Activated gamma-delta T cell treated with Interleukin-2 at 50 U/mL for 16 hours (primary cell): Measurements from ENCODE around the gene MMP14.
"Not testable (repeated sequence)": the region's sequence is repeated elsewhere in the genome, so short reads cannot be mapped to it uniquely, and the experiment has no call there.

Source experiments
- DNase-seq: peaks from one replicate; pipeline ENCODE4 v3.0.0-alpha.2; 2020

The MMP14 gene

GRCh38 chr14:22814941-22815713 is 21.3 kb upstream of the MMP14 start, which contains the start of gene SLC7A7:
Gene SLC7A7, minus strand, starts transcription at chr14:22815435. Its CDS starts 2,037 bp downstream, at chr14:22813398.
- no peak for DNase-seq

DNA sequence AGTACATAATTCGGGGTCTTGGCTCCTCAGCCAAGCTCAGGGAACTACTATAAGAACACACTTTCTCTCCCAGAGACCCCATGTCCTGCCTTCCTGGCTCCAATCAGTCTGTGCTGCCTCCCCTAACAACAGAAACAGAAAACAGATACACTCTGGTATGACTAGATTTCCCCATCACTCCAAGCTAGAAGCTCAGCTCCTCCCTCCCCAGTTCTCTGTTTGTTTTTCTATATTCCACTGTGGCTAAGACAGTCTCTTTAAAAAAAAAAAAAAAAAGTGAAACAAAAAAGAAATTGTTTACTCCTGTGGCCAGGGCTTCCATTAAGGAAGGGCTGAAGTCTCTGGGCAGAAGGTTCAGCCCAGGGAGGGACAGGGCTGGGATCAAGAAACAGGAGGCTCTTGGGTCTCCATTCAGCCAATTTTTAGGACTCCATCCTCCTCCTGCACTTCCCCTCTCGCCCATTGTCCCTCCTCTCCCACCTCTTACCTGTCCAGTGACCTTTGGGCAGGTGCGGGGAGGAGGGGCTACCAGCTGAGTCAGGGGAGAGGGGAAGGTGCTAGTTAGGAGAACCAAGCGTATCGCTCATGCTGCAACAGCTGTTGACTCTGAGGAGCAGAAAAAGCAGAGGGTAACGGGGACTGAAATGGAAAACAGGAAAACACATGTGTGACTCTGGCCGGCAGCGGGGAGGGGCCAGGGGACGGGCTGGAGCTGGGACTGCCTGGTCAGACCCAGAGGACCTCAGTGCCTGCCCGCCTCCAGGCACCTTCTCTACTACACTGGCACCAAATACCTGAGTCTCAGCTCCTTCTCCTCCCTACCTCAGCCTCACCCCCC is 17.0 kb upstream of the MMP14 start:
- DNase-seq, result no peak

GRCh38 chr14:22820731-22821130 is 15.7 kb upstream of the MMP14 start:
- DNase-seq, result no peak

DNA sequence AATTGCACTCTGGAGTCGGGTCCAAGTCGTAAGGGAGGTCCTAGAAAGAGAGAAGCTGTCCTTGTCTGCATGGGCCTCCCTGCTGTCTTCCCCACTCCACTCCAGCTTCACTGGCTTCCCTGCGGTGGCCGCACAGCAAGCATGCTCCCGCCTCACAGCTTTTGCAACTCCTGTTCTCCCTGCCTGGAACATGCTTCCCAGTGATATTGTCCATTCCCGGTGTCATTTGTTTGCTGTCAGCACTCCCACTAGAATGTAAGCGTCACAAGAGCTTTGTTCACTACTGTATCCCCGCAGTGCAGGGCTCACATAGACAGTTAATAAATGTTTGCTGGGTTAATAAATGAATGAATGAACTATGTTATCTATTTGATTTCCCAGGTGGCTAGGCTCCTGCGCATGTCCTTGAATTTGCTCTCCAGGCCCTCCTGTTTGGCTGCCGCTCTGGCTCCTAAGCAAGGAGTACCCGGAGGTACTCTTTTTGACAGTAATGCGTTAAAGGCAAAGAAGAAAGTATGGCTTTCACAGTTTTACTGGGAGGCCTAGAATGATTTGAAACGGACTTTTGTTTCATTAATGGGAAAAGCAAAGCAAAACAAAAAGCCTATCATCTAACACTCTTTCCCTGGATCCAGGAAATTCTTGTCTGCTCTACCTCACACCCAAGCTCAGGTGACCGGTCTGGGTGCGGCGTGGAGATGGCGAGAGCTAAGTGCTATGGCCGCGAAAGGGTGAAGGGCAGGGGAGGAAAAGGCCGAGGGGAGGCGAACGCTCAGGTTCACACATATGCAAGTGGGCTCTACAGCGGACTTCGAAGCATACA is 15.0 kb upstream of the MMP14 start:
- no peak for DNase-seq

DNA sequence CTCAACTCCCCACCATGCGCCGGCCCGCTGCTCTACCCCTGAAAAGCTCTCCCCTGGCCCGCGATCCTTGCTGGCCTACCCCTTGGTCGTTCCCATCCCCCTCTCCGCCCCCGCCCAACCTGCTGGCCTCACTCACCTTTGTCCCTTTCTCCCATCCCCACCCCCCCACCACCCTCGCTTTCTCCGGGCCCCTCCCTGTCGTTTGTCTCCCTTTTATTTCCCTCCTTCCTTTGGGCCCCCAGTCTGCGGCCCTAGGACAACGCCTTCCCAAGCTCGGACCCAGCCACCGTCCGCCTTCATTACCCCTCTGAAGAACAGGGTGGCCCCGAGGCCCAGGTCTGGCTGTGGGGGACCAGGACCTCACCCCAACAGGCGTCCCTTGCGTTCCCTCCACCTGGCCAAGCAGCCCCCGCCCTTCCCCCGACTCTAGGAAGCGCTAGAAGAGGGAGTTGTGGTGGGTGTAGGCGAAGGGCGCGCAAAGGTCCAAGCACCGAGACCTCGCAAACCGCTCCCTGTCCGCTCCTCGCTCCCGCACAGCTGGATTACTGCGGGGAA is 14.3 kb upstream of the MMP14 start:
- DNase-seq, result no peak

- DNase-seq, result peak; percentile 65
Measured at GRCh38 chr14:22822571-22823098, 13.8 kb upstream of the MMP14 start.

- no peak for DNase-seq
Measured at GRCh38 chr14:22824711-22825359, 11.6 kb upstream of the MMP14 start.

- not testable (repeated sequence) for DNase-seq
Measured at GRCh38 chr14:22829076-22829660, 7.2 kb upstream of the MMP14 start.

GRCh38 chr14:22829661-22830442 is 6.5 kb upstream of the MMP14 start, which contains the start of gene MRPL52:
Gene MRPL52, plus strand, starts transcription at chr14:22829887. Its CDS starts 26 bp downstream, at chr14:22829913.
- peak; percentile 90 for DNase-seq

GRCh38 chr14:22830443-22831010 is 5.9 kb upstream of the MMP14 start:
- no peak for DNase-seq

- no peak for DNase-seq
Measured at GRCh38 chr14:22835505-22835904, 880 bp upstream of the MMP14 start.

DNA sequence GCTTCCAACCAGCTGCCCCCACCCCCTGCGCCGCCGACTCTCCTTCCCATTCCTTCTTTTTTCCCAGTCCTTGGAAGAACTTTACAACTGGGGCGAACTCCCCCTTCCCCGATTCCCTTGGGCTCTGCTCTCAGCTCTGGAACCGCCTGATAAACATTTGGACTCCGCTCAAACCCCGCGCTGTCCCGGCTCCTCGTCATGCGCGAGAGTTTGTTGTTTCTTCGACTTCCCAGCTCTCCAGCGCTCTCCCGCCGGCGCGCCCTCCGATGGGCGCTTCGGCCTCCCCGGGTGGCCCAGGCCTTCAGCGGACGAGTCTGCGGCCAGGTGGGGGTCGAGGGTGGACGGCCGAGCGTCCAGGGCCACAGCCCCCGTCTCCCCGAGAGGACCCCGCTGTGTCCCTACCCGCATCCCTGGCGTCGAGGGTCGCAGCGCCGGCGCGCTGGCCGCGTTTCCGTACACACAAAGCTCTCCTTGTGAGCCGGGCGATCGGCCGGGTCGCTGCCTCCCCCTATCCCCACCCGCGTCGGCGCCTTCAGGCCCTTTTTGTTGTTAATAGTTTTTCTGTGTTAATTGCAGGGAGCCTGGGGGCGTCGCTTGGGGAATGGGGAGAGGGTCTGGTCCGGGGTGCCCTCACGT is 847 bp downstream of the MMP14 start:
- no peak for DNase-seq

GRCh38 chr14:22837750-22838538 is 1.6 kb downstream of the MMP14 start:
- no peak for DNase-seq

GRCh38 chr14:22838631-22839041 is 2.3 kb downstream of the MMP14 start:
- DNase-seq, result no peak

GRCh38 chr14:22839159-22839779 is 2.9 kb downstream of the MMP14 start:
- no peak for DNase-seq

- no peak for DNase-seq
Measured at GRCh38 chr14:22841311-22841710, 4.9 kb downstream of the MMP14 start.

DNA sequence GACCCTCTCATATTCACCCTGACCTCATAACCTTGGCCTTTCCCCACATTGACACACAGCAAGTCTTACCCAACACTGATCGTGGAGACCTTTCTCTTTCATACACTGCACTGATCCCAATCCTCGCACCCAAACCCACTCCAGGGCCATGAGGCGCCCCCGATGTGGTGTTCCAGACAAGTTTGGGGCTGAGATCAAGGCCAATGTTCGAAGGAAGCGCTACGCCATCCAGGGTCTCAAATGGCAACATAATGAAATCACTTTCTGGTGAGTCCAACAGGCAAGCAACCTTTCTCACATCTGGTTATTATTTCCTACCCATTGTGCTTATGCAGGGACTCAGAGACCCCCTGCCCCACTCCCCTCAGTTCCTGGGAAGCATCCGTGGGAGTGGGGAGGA is 5.4 kb downstream of the MMP14 start:
- DNase-seq, result no peak
